Liver (tissue), 9 donors: ENCODE results near the gene GALNT10. TPM values are rescaled to one million over a fixed set of nuclear protein-coding genes. Genes with fewer than 3 reads are reported as not detected.

Experiments used
- DNase-seq: peaks from one replicate; pipeline ENCODE4 v3.0.0-alpha.2; 2017; ENCODE audit warnings: low spot score
- H3K27ac ChIP-seq, 2 donors: one replicate each; pipeline ENCODE4 v1.7.0; 2013; ENCODE audit warnings: inconsistent platforms in 2 of 2, low read length in 2 of 2, control low read depth in 1 of 2, low read depth in 1 of 2, mild to moderate bottlenecking in 1 of 2
- H3K27me3 ChIP-seq, 4 donors: one replicate each; pipeline versions ENCODE4 v1.6.1 to v1.7.0; 2013; ENCODE audit warnings: low read length in 3 of 4, inconsistent platforms in 1 of 4, mild to moderate bottlenecking in 1 of 4, moderate library complexity in 1 of 4; ENCODE audit not compliant: control insufficient read depth in 4 of 4, insufficient read depth in 4 of 4
- H3K36me3 ChIP-seq, 4 donors: one replicate each; pipeline versions ENCODE4 v1.6.1 to v1.7.0; 2013; ENCODE audit warnings: low read length in 3 of 4, mild to moderate bottlenecking in 3 of 4, low read depth in 1 of 4, moderate library complexity in 1 of 4; ENCODE audit not compliant: control insufficient read depth in 4 of 4, insufficient read depth in 3 of 4
- H3K4me1 ChIP-seq, 4 donors: one replicate each; pipeline versions ENCODE4 v1.6.1 to v1.7.0; 2013; ENCODE audit warnings: low read length in 3 of 4, mild to moderate bottlenecking in 3 of 4, moderate library complexity in 1 of 4; ENCODE audit not compliant: control insufficient read depth in 4 of 4, insufficient read depth in 4 of 4
- H3K4me3 ChIP-seq, 3 donors: one replicate each; pipeline versions ENCODE4 v1.6.1 to v1.7.0; 2013; ENCODE audit warnings: low read length in 3 of 3, control low read depth in 1 of 3, low read depth in 1 of 3, mild to moderate bottlenecking in 1 of 3
- H3K9ac ChIP-seq, 2 donors: one replicate each; pipeline ENCODE4 v1.7.0; 2013; ENCODE audit warnings: low read length in 2 of 2, mild to moderate bottlenecking in 2 of 2, moderate library complexity in 2 of 2, control low read depth in 1 of 2, low read depth in 1 of 2
- H3K9me3 ChIP-seq, 4 donors: one replicate each; pipeline versions ENCODE4 v1.6.1 to v1.7.0; 2013; ENCODE audit warnings: low read length in 3 of 4; ENCODE audit not compliant: control insufficient read depth in 4 of 4
- ATF3 ChIP-seq: IDR thresholded peaks from 2 replicates; pipeline ENCODE4 v1.6.1; 2016; ENCODE audit warnings: antibody characterized with exemption
- CTCF ChIP-seq: fragments of 150-350 bp; IDR thresholded peaks from 2 replicates; pipeline ENCODE4 v1.5.1; 2017; ENCODE audit warnings: improper control_type of control experiment, low read depth, low read length; ENCODE audit not compliant: missing input control
- EGR1 ChIP-seq, 2 donors: IDR thresholded peaks; 2 replicates each; pipeline ENCODE4 v1.6.1; 2016 to 2018; ENCODE audit warnings: antibody characterized with exemption in 2 of 2, low read depth in 2 of 2
- FOXA1 ChIP-seq: IDR thresholded peaks from 2 replicates; pipeline ENCODE4 v1.6.1; 2016; ENCODE audit warnings: antibody characterized with exemption
- FOXA2 ChIP-seq: IDR thresholded peaks from 2 replicates; pipeline ENCODE4 v1.6.1; 2016; ENCODE audit warnings: antibody characterized with exemption
- GABPA ChIP-seq, 2 donors: IDR thresholded peaks in 1 of 2; conservative IDR thresholded peaks in 1 of 2; 2 replicates each; pipeline ENCODE4 v1.6.1; 2016; ENCODE audit warnings: antibody characterized with exemption in 2 of 2, mild to moderate bottlenecking in 1 of 2, moderate library complexity in 1 of 2
- HNF4A ChIP-seq, 2 donors: conservative IDR thresholded peaks; 2 replicates each; pipeline ENCODE4 v1.6.1; 2016; ENCODE audit warnings: antibody characterized with exemption in 2 of 2, mild to moderate bottlenecking in 2 of 2
- RAD21 ChIP-seq, 2 donors: IDR thresholded peaks; 2 replicates each; pipeline ENCODE4 v1.6.1; 2016; ENCODE audit warnings: antibody characterized with exemption in 2 of 2, mild to moderate bottlenecking in 2 of 2
- REST ChIP-seq: IDR thresholded peaks from 2 replicates; pipeline ENCODE4 v1.6.1; 2016; ENCODE audit warnings: antibody characterized with exemption, mild to moderate bottlenecking
- RXRA ChIP-seq, 2 donors: IDR thresholded peaks; 2 replicates each; pipeline ENCODE4 v1.6.1; 2017 to 2018; ENCODE audit warnings: antibody characterized with exemption in 2 of 2, mild to moderate bottlenecking in 1 of 2
- TAF1 ChIP-seq: conservative IDR thresholded peaks from 2 replicates; pipeline ENCODE4 v1.6.1; 2016; ENCODE audit warnings: antibody characterized with exemption, mild to moderate bottlenecking
- YY1 ChIP-seq: IDR thresholded peaks from 2 replicates; pipeline ENCODE4 v1.6.1; 2016; ENCODE audit warnings: antibody characterized with exemption, mild to moderate bottlenecking
- ZBTB33 ChIP-seq: IDR thresholded peaks from 2 replicates; pipeline ENCODE4 v1.6.1; 2016; ENCODE audit warnings: antibody characterized with exemption
- WGBS: extraction: QIAGEN DNeasy Blood & Tissue Kit; methylation state at CpG from one replicate; pipeline ENCODE4 v1.1.7; 2013; 5-methylcytosine and 5-hydroxymethylcytosine counted together
- polyA plus RNA-seq, 2 donors: library from polyadenylated mRNA; stranded (reverse) in 1 of 2; unstranded in 1 of 2; fragments of 200-250 nt in 1 of 2; fragments of >200 nt in 1 of 2; fragmentation: Nextera tagmentation in 1 of 2; extraction: Ambion mirVana in 1 of 2; gene quantifications; one replicate each; pipeline versions ENCODE4 v1.2.1 to v1.2.3, GENCODE V29; 2013 to 2015
- total RNA-seq, 2 donors: library from RNA; depleted of rRNA; stranded (reverse); fragments of >200 nt; gene quantifications; one replicate each; pipeline ENCODE4 v1.2.3, GENCODE V29; 2014
- donor health status: healthy.
- donor health status: healthy.
- donor health status: healthy.
- donor health status: healthy.
- donor health status: healthy.

GALNT10 gene
- total and polyA plus RNA-seq, 4 donors = 1.1 to 17.8 (median 5.3) TPM

- H3K9me3 ChIP-seq = no peaks in the 10 kb centered on the region
- peak; percentile 83 for DNase-seq
- H3K36me3 ChIP-seq = no peaks in the 10 kb centered on the region
- H3K9ac ChIP-seq = peak overlapping the region in 1 of 2 donors; percentile 12
- under 1% methylated on average over 67 of the region's 67 CpGs for WGBS
- TF ChIP-seq RXRA (IDR thresholded peaks at IDR 0.05) (no peak), REST (no peak), GABPA (IDR thresholded peaks at IDR 0.05 in 1 of 2, conservative IDR thresholded peaks at IDR 0.05 in 1 of 2) (peak in 1 of 2 donors; percentile 14), ZBTB33 (no peak), EGR1 (IDR thresholded peaks at IDR 0.05; ENCODE audit: low read depth in 2 of 2) (no peak), ATF3 (no peak), FOXA1 (no peak), RAD21 (IDR thresholded peaks at IDR 0.05) (peak; percentile 16 to 34), YY1 (peak; percentile 16), CTCF (no peak)
- H3K4me3 ChIP-seq = peak overlapping the region; percentile 70 to 88 (median 85)
- no peaks in the 10 kb centered on the region for H3K27me3 ChIP-seq
- peaks cover 0 to 21% (median 13%) of the 10 kb centered on the region in 4 donors for H3K4me1 ChIP-seq
- peak overlapping the region; percentile 36 to 55 for H3K27ac ChIP-seq
Observed at GRCh38 chr5:154189819-154190594, 526 bp upstream of the GALNT10 start.

GRCh38 chr5:154191467-154192261 is 1.1 kb downstream of the GALNT10 start:
- no peaks in the 10 kb centered on the region for H3K36me3 ChIP-seq
- no peak overlapping the region for H3K9ac ChIP-seq
- H3K27me3 ChIP-seq = no peaks in the 10 kb centered on the region
- peaks cover 0 to 21% (median 13%) of the 10 kb centered on the region in 4 donors for H3K4me1 ChIP-seq
- DNase-seq = no peak
- peak overlapping the region in 1 of 3 donors; percentile 88 for H3K4me3 ChIP-seq
- no peaks in the 10 kb centered on the region for H3K9me3 ChIP-seq
- no peak overlapping the region for H3K27ac ChIP-seq
- WGBS = 48% methylated on average over 10 of the region's 10 CpGs
- no peak for TF ChIP-seq REST
- no peak for TF ChIP-seq FOXA2
- TF ChIP-seq EGR1 (IDR thresholded peaks at IDR 0.05; ENCODE audit: low read depth in 2 of 2) = no peak
- no peak for TF ChIP-seq RAD21 (IDR thresholded peaks at IDR 0.05)
- no peak for TF ChIP-seq ATF3
- no peak for TF ChIP-seq GABPA (IDR thresholded peaks at IDR 0.05 in 1 of 2, conservative IDR thresholded peaks at IDR 0.05 in 1 of 2)
- no peak for TF ChIP-seq RXRA (IDR thresholded peaks at IDR 0.05)
- TF ChIP-seq HNF4A (conservative IDR thresholded peaks at IDR 0.05) = no peak
- no peak for TF ChIP-seq ZBTB33
- TF ChIP-seq TAF1 = no peak
